T-helper 17 cell (primary cell): ENCODE measurements around the gene SHC4. TPM values are rescaled to one million over a fixed set of nuclear protein-coding genes. Genes with fewer than 3 reads are reported as not detected.

Source experiments
- ATAC-seq: fragments of 150-1000 bp; cut with Tn5 transposase; 2 replicates; pipeline ENCODE4 v1.10.0; 2021; ENCODE audit warnings: mild to moderate bottlenecking, moderate library complexity
- DNase-seq, 3 donors: peaks; one replicate each; pipeline versions ENCODE4 v3.0.0 to v3.0.0-alpha.2; 2020 to 2021
- H3K9me3 ChIP-seq: one replicate; pipeline ENCODE4 v1.7.0; 2013; ENCODE audit warnings: low read length, mild to moderate bottlenecking; ENCODE audit not compliant: control insufficient read depth, poor library complexity, severe bottlenecking
- H3K27ac Mint-ChIP-seq: one replicate; pipeline ENCODE4 v1.8.0; 2022; ENCODE audit warnings: mild to moderate bottlenecking, moderate library complexity, mixed read lengths
- H3K27me3 Mint-ChIP-seq: one replicate; pipeline ENCODE4 v1.8.0; 2022; ENCODE audit warnings: mixed read lengths
- H3K36me3 Mint-ChIP-seq: one replicate; pipeline ENCODE4 v1.8.0; 2022; ENCODE audit warnings: low read depth, mixed read lengths
- H3K4me1 Mint-ChIP-seq: one replicate; pipeline ENCODE4 v1.8.0; 2022; ENCODE audit warnings: mild to moderate bottlenecking, mixed read lengths
- H3K4me3 Mint-ChIP-seq: one replicate; pipeline ENCODE4 v1.8.0; 2022; ENCODE audit warnings: mild to moderate bottlenecking, moderate library complexity, mixed read lengths
- total RNA-seq, 4 donors: library from RNA in 2 of 4; stranded (reverse) in 2 of 4; gene quantifications; one replicate each; pipeline ENCODE4 v1.2.3 and lab custom pipeline; 2022 to 2026

The SHC4 gene
- total RNA-seq, 2 donors from 2014 or later = 0.12 TPM; not detected in 1

DNA sequence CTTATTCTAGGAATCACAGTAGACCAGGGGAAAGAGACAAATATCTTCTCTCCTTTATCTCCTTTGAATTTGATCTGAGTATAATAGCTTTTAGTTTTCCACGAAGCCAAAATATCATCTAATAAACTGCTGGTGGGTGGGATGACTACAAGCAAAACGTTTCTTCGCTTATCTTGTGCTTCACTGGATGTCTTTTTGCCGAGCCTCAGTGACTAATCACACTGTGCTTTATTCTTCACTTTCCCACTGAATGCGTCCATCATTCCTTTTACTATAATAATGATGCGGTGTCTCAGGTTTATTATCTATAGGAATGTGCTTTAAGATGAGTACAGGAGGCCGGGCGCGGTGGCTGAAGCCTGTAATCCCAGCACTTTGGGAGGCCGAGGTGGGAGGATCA is 185.4 kb downstream of the SHC4 start:
- no peaks in the 10 kb centered on the region for H3K9me3 ChIP-seq
- Mint-ChIP-seq H3K27me3 (no peaks in the 10 kb centered on the region), H3K4me3 (no peak overlapping the region), H3K36me3 (peaks cover 4% of the 10 kb centered on the region), H3K27ac (no peak overlapping the region), H3K4me1 (no peaks in the 10 kb centered on the region)
- no peak for ATAC-seq
- DNase-seq = no peak

DNA sequence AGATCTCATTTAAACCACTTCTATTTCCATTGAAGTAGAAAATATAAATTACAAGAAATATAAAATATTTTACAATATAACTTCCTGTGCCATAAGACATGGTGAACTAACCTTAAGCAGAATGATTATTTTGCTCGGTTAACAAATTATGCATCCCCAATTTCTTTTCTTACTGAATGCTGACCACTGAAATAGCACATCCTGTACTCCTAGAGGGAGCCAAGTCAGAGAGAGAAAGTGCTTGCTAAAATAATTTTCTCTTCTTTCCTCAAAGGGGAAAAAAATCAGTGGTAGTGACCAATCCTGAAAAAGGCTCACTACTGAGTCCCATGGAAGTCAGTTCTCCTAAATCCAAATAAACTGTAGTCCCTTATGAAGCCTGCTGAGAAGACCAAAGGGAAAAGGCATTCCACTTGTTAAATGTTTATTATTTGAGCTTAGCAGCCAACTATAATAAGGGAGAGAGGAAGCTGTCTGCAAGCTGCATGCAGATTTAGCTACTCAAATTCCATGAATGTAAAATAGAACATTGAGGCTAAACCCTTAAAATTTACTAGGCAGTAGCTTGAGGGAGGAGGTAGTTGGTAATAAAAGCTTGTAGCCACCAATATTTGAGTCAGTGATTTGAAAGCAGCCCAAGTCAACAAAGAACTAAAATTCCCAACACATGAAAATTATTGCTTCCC is 185.9 kb downstream of the SHC4 start:
- Mint-ChIP-seq H3K36me3 (peaks cover 4% of the 10 kb centered on the region), H3K4me3 (no peak overlapping the region), H3K4me1 (no peaks in the 10 kb centered on the region), H3K27ac (no peak overlapping the region), H3K27me3 (no peaks in the 10 kb centered on the region)
- H3K9me3 ChIP-seq = no peaks in the 10 kb centered on the region
- DNase-seq (no peak), ATAC-seq (no peak)

DNA sequence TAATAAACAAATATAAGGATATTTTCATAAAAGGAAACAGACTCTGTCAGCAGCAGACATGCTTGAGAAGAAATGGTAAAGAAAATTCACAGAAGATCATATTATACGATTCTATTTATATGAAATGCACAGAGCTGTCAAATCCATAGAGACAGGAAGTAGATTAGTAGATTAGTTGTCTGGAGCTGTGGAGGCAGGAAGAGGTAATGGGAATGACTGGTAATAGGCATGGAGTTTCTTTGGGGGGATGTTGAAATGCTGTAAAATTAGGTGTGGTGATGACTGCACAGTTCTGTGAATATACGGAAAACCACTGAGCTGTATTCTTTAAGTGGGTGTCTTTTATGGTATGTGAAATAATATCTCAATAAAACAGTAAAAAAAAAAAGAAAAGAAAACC is 188.2 kb downstream of the SHC4 start:
- Mint-ChIP-seq H3K4me3 (no peak overlapping the region), H3K36me3 (peaks cover 2% of the 10 kb centered on the region), H3K4me1 (no peaks in the 10 kb centered on the region), H3K27me3 (no peaks in the 10 kb centered on the region), H3K27ac (no peak overlapping the region)
- DNase-seq (no peak), ATAC-seq (no peak)
- no peaks in the 10 kb centered on the region for H3K9me3 ChIP-seq

DNA sequence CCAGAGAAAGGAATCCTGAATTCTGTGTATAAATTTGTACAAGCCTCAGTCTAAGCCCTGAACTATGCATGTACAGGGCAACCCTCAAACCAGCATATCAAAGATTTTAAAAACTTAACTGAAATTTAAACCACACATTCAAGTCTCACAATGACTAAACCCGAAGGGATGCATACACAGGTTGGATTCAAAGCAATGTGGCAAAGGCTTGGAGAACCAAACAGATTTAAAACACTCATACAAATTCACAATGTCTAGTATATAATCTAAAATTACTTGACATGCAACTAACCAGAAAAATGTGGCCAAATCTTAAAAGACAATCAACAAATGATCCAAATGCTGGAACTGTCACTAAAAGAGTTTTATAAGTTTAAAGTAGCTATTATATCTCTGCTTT is 189.2 kb downstream of the SHC4 start:
- Mint-ChIP-seq H3K36me3 (no peaks in the 10 kb centered on the region), H3K4me1 (no peaks in the 10 kb centered on the region), H3K4me3 (no peak overlapping the region), H3K27me3 (no peaks in the 10 kb centered on the region), H3K27ac (no peak overlapping the region)
- ATAC-seq (no peak), DNase-seq (no peak)
- no peaks in the 10 kb centered on the region for H3K9me3 ChIP-seq

Other genes with a start within 250 kb of the SHC4 start
- 10 to 100 TPM in 1 of 2 donors, 1 to 10 TPM in 1; 8.5 to 14.8 TPM for gene CEP152, start 152.8 kb downstream of the SHC4 start, total RNA-seq
- gene EID1, start 85.8 kb downstream of the SHC4 start, total RNA-seq = 10 to 100 TPM; 67.6 to 68.8 TPM
- 10 to 100 TPM; 49.4 to 56.8 TPM for gene SECISBP2L, start 82.5 kb upstream of the SHC4 start, total RNA-seq
- 100 to 1,000 TPM in 1 of 2 donors, 10 to 100 TPM in 1; 95.8 to 107 TPM for gene COPS2, start 191.7 kb upstream of the SHC4 start, total RNA-seq
- 10 to 100 TPM; 23.3 to 25.2 TPM for gene GALK2, start 206.3 kb upstream of the SHC4 start, total RNA-seq